ENCODE results near the gene PDP2.

- TF ChIP-seq POLR2A (IDR thresholded peaks at IDR 0.05): no peak
- TF ChIP-seq CTCF (IDR thresholded peaks at IDR 0.05): no peak
- no peak for TF ChIP-seq POLR2AphosphoS5 (IDR thresholded peaks at IDR 0.05)
Observed at GRCh38 chr16:66898933-66899309, 18.6 kb downstream of the PDP2 start.
